Left cardiac atrium (tissue), 4 donors: ENCODE data around the gene SNX3. TPM values are rescaled to one million over a fixed set of nuclear protein-coding genes. Genes with fewer than 3 reads are reported as not detected.
"Not testable (repeated sequence)": the region's sequence is repeated elsewhere in the genome, so short reads cannot be mapped to it uniquely, and the experiment has no call there.

Source experiments
- ATAC-seq, 2 donors: fragments of 200-7000 bp; cut with Tn5 transposase; one replicate each; pipeline ENCODE4 v1.9.1; 2020; ENCODE audit warnings: mild to moderate bottlenecking in 2 of 2, moderate library complexity in 2 of 2
- DNase-seq: peaks from one replicate; pipeline ENCODE4 v3.0.0-alpha.2; 2020
- intact Hi-C, 2 donors: fragments of 100-400 bp; cut with DNase I; formaldehyde crosslinking; loops; one replicate each; pipeline versions ENCODE4 v1.14.1 to v1.15.1; 2022 to 2023
- total RNA-seq, 2 donors: library from RNA; stranded (reverse); fragmentation: NEBNext Ultra II Directional; extraction: Animal tissue kit (Norgen Biotek cat#: 25700); gene quantifications; one replicate each; pipeline ENCODE4 v1.2.1, GENCODE V29; 2021
- donor health status: DM: no; HTN: yes; CAD: no.
- donor health status: DM: no; HTN: yes; CAD: no; lungs with severe emphysema.
- donor health status: DM: yes; HTN: yes; CAD: no.
- donor health status: Dilated cardiomyopathy.

The SNX3 gene
- total RNA-seq, 2 donors from 2014 or later, result 209 to 255 TPM

- no peak for ATAC-seq
- intact Hi-C loops, result no loop called here
Observed at GRCh38 chr6:108274546-108274945, 13.7 kb upstream of the SNX3 start.

GRCh38 chr6:108269955-108270354 is 9.1 kb upstream of the SNX3 start:
- ATAC-seq, intact Hi-C loops, DNase-seq: not testable (repeated sequence)

More at GRCh38 chr6:108274546-108274945, 13.7 kb upstream of the SNX3 start:
- DNase-seq, result no peak

GRCh38 chr6:108268845-108269244 is 8.0 kb upstream of the SNX3 start:
- intact Hi-C loops, result no loop called here
- ATAC-seq (no peak), DNase-seq (no peak)

GRCh38 chr6:108263371-108263770 is 2.5 kb upstream of the SNX3 start:
- DNase-seq (no peak), ATAC-seq (no peak)
- intact Hi-C loops, result no loop called here

GRCh38 chr6:108260126-108260808 is 573 bp downstream of the SNX3 start:
- intact Hi-C loops, result loop anchor here in 1 of 2 donors (2.0 kb wide), 1 partner anchor 35 kb away; the partner anchor contains the start of gene AFG1L
- ATAC-seq, result peak; percentile 28 to 36
- peak; percentile 28 for DNase-seq

- ATAC-seq (peak; percentile 44 to 45), DNase-seq (no peak)
- intact Hi-C loops, result no loop called here
Observed at GRCh38 chr6:108254433-108255410, 6.1 kb downstream of the SNX3 start.

- intact Hi-C loops, result no loop called here
- ATAC-seq (no peak), DNase-seq (no peak)
Observed at GRCh38 chr6:108253241-108253640, 7.6 kb downstream of the SNX3 start.

- no peak for DNase-seq
- no peak for ATAC-seq
- intact Hi-C loops, result no loop called here
Observed at GRCh38 chr6:108252055-108252454, 8.8 kb downstream of the SNX3 start.

- intact Hi-C loops, result no loop called here
- DNase-seq, result no peak
- ATAC-seq, result no peak
Observed at GRCh38 chr6:108251252-108251651, 9.6 kb downstream of the SNX3 start.

- DNase-seq (no peak), ATAC-seq (no peak)
- intact Hi-C loops, result no loop called here
Observed at GRCh38 chr6:108250240-108250866, 10.5 kb downstream of the SNX3 start.

- DNase-seq (no peak), ATAC-seq (no peak)
- intact Hi-C loops, result no loop called here
Observed at GRCh38 chr6:108247965-108248536, 12.8 kb downstream of the SNX3 start.

GRCh38 chr6:108245095-108245494 is 15.7 kb downstream of the SNX3 start:
- intact Hi-C loops, ATAC-seq, DNase-seq: not testable (repeated sequence)

- intact Hi-C loops, result no loop called here
- ATAC-seq, result no peak
- no peak for DNase-seq
Observed at GRCh38 chr6:108243836-108244235, 17.0 kb downstream of the SNX3 start.

- no peak for DNase-seq
- intact Hi-C loops, result no loop called here
- no peak for ATAC-seq
Observed at GRCh38 chr6:108242721-108243120, 18.1 kb downstream of the SNX3 start.

GRCh38 chr6:108242259-108242658 is 18.6 kb downstream of the SNX3 start:
- ATAC-seq, result no peak
- intact Hi-C loops, result no loop called here

GRCh38 chr6:108238322-108238721 is 22.5 kb downstream of the SNX3 start:
- intact Hi-C loops, result no loop called here
- no peak for ATAC-seq
- DNase-seq, result no peak

More at GRCh38 chr6:108242259-108242658, 18.6 kb downstream of the SNX3 start:
- no peak for DNase-seq

- intact Hi-C loops, result no loop called here
- ATAC-seq (no peak), DNase-seq (no peak)
Observed at GRCh38 chr6:108236791-108237190, 24.0 kb downstream of the SNX3 start.

- intact Hi-C loops, result no loop called here
- ATAC-seq (no peak), DNase-seq (no peak)
Observed at GRCh38 chr6:108235127-108235526, 25.7 kb downstream of the SNX3 start.

- DNase-seq, result no peak
- no peak for ATAC-seq
- intact Hi-C loops, result no loop called here
Observed at GRCh38 chr6:108228416-108228815, 32.4 kb downstream of the SNX3 start.
